Epithelial cell of esophagus (primary cell): Measurements from ENCODE around the gene ICAM1.

Experiments
- DNase-seq: peaks from one replicate; pipeline ENCODE4 v3.0.0; 2010; ENCODE audit warnings: low read depth
- H3K4me3 ChIP-seq: 2 replicates; pipeline ENCODE4 v1.5.1; 2011; ENCODE audit warnings: mild to moderate bottlenecking, low read length, control low read depth
- TF ChIP-seq, protein P1 (sequence below): IDR thresholded peaks from 2 replicates; pipeline ENCODE4 v1.5.1; 2011; ENCODE audit warnings: low read depth, mild to moderate bottlenecking, low read length, control low read depth, inconsistent platforms; ENCODE audit not compliant: insufficient read depth; ENCODE audit errors: missing control alignments

ICAM1 gene

GRCh38 chr19:10286803-10287737, 16.1 kb downstream of the ICAM1 start, which contains the start of gene ICAM4:
Gene ICAM4 (plus strand): TSS chr19:10286955. CDS start chr19:10287013, 58 bp downstream.
- peak; percentile 21 for DNase-seq
- TF ChIP-seq, protein P1, sequence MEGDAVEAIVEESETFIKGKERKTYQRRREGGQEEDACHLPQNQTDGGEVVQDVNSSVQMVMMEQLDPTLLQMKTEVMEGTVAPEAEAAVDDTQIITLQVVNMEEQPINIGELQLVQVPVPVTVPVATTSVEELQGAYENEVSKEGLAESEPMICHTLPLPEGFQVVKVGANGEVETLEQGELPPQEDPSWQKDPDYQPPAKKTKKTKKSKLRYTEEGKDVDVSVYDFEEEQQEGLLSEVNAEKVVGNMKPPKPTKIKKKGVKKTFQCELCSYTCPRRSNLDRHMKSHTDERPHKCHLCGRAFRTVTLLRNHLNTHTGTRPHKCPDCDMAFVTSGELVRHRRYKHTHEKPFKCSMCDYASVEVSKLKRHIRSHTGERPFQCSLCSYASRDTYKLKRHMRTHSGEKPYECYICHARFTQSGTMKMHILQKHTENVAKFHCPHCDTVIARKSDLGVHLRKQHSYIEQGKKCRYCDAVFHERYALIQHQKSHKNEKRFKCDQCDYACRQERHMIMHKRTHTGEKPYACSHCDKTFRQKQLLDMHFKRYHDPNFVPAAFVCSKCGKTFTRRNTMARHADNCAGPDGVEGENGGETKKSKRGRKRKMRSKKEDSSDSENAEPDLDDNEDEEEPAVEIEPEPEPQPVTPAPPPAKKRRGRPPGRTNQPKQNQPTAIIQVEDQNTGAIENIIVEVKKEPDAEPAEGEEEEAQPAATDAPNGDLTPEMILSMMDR, result no peak
- peak within 1 kb of the TSS; percentile 26 for H3K4me3 ChIP-seq

GRCh38 chr19:10288662-10289166, 17.8 kb downstream of the ICAM1 start:
- TF ChIP-seq, protein P1, result no peak
- H3K4me3 ChIP-seq, result peak overlapping the region; percentile 53
- peak; percentile 63 for DNase-seq

GRCh38 chr19:10289167-10289835, 18.4 kb downstream of the ICAM1 start:
- DNase-seq, result peak; percentile 62
- H3K4me3 ChIP-seq, result peak overlapping the region; percentile 53
- TF ChIP-seq, protein P1, result no peak

GRCh38 chr19:10289836-10290356, 19.0 kb downstream of the ICAM1 start, which contains the start of gene ICAM5:
Gene ICAM5 (plus strand): TSS chr19:10289952. CDS start chr19:10290044, 92 bp downstream.
- TF ChIP-seq, protein P1, result no peak
- peak; percentile 57 for DNase-seq
- H3K4me3 ChIP-seq, result peak within 1 kb of the TSS; percentile 53

DNA sequence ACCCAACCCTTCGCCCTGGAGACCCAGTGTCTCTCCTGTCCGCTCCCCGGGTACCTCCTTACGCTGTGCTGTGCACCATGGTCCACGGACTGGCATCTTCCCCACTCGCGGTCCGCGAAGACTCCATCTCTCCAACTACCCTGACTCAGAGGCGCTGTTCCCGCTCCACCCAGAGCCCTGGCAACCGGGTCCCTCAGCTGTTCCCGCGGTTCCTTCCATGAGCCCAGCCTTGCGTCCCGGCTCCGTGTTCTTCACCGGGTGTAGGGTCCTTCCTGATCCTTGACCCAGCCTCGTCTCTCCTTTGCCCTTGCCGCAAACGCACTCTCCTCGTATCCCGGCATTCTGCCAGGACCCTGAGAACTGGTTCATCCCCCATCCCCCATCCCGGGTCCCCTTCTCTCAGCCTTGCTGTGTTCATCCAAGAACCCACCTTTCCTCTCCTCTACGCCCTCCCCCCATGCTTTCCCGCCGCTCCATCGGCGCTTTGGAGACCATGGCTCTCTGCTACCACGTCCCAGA, 19.5 kb downstream of the ICAM1 start:
- DNase-seq, result peak; percentile 30
- TF ChIP-seq, protein P1, result no peak

GRCh38 chr19:10290876-10291553, 20.1 kb downstream of the ICAM1 start:
- DNase-seq, result peak; percentile 59
- TF ChIP-seq, protein P1, result no peak
- peak overlapping the region; percentile 53 for H3K4me3 ChIP-seq

More for the DNA sequence above, 19.5 kb downstream of the ICAM1 start:
- peak overlapping the region; percentile 53 for H3K4me3 ChIP-seq
